Stimulated activated CD8-positive, alpha-beta memory T cell treated with anti-CD3 and anti-CD28 coated beads, Interleukin-12 subunit alpha, Interleukin-12 subunit beta, amount 100 ng/mL, for 1 hour (primary cell): ENCODE data around the gene GMIP.
"Not testable (repeated sequence)": the region's sequence is repeated elsewhere in the genome, so short reads cannot be mapped to it uniquely, and the experiment has no call there.

Experiments
- DNase-seq: peaks from one replicate; pipeline ENCODE4 v3.0.0-alpha.2; 2020; ENCODE audit warnings: low read depth

Gene GMIP

GRCh38 chr19:19643158-19644053 lies at the start of gene GMIP:
TSS of gene GMIP (minus strand) at chr19:19643657. CDS start at chr19:19643529, 128 bp downstream.
- DNase-seq = peak; percentile 80

GRCh38 chr19:19691683-19692082 lies 48.2 kb upstream of the GMIP start:
- DNase-seq = no peak

GRCh38 chr19:19689023-19689422 lies 45.6 kb upstream of the GMIP start:
- DNase-seq = not testable (repeated sequence)

- no peak for DNase-seq
Observed at GRCh38 chr19:19687090-19687489, 43.6 kb upstream of the GMIP start.

- no peak for DNase-seq
Observed at GRCh38 chr19:19686580-19686979, 43.1 kb upstream of the GMIP start.

GRCh38 chr19:19686119-19686518 lies 42.7 kb upstream of the GMIP start:
- not testable (repeated sequence) for DNase-seq

GRCh38 chr19:19679176-19680073 lies 36.0 kb upstream of the GMIP start:
- DNase-seq = no peak

GRCh38 chr19:19677579-19677978 lies 34.1 kb upstream of the GMIP start:
- DNase-seq = no peak

GRCh38 chr19:19674315-19674714 lies 30.9 kb upstream of the GMIP start:
- DNase-seq = no peak

- DNase-seq = no peak
Observed at GRCh38 chr19:19672816-19673215, 29.4 kb upstream of the GMIP start.

- no peak for DNase-seq
Observed at GRCh38 chr19:19670070-19670551, 26.7 kb upstream of the GMIP start.

GRCh38 chr19:19668230-19669012 lies 25.0 kb upstream of the GMIP start, which contains the start of gene ZNF101:
TSS of gene ZNF101 (plus strand) at chr19:19668839. CDS start at chr19:19668964, 125 bp downstream.
- DNase-seq = peak; percentile 90

GRCh38 chr19:19665420-19665948 lies 22.0 kb upstream of the GMIP start:
- DNase-seq = not testable (repeated sequence)

GRCh38 chr19:19663256-19664120 lies 20.0 kb upstream of the GMIP start, which contains the start of gene ATP13A1:
TSS of gene ATP13A1 (minus strand) at chr19:19663676. CDS start at chr19:19663666, 10 bp downstream.
- peak; percentile 92 for DNase-seq

- no peak for DNase-seq
Observed at GRCh38 chr19:19662871-19663255, 19.4 kb upstream of the GMIP start.

- DNase-seq = no peak
Observed at GRCh38 chr19:19662344-19662743, 18.9 kb upstream of the GMIP start.

- DNase-seq = no peak
Observed at GRCh38 chr19:19661675-19662251, 18.3 kb upstream of the GMIP start.

GRCh38 chr19:19661141-19661674 lies 17.8 kb upstream of the GMIP start:
- DNase-seq = no peak

GRCh38 chr19:19659646-19660245 lies 16.3 kb upstream of the GMIP start:
- no peak for DNase-seq
